GM20000 (cell line): ENCODE results near the gene LLGL1.

Experiments
- DNase-seq: peaks from one replicate; pipeline ENCODE4 v3.0.0; 2012; ENCODE audit warnings: low spot score
- CTCF ChIP-seq: IDR thresholded peaks from 2 replicates; pipeline ENCODE4 v1.5.1; 2012; ENCODE audit warnings: mild to moderate bottlenecking, control low read depth; ENCODE audit errors: extremely low read depth, missing control alignments

LLGL1 gene

GRCh38 chr17:18230288-18231141 is 5.1 kb downstream of the LLGL1 start:
- DNase-seq, result no peak

GRCh38 chr17:18231164-18231563 is 5.7 kb downstream of the LLGL1 start:
- DNase-seq, result no peak
- TF ChIP-seq CTCF, result no peak

More at GRCh38 chr17:18230288-18231141, 5.1 kb downstream of the LLGL1 start:
- TF ChIP-seq CTCF, result no peak

- no peak for DNase-seq
- TF ChIP-seq CTCF, result no peak
These were observed 8.5 kb downstream of the LLGL1 start for GRCh38 chr17:18233803-18234518.

GRCh38 chr17:18234853-18235380 is 9.5 kb downstream of the LLGL1 start:
- no peak for DNase-seq
- TF ChIP-seq CTCF, result no peak

- no peak for DNase-seq
- no peak for TF ChIP-seq CTCF
These were observed 10.4 kb downstream of the LLGL1 start for GRCh38 chr17:18235743-18236256.

GRCh38 chr17:18236494-18236893 is 11.1 kb downstream of the LLGL1 start:
- DNase-seq, result no peak
- no peak for TF ChIP-seq CTCF

- no peak for DNase-seq
- no peak for TF ChIP-seq CTCF
These were observed 12.0 kb downstream of the LLGL1 start for GRCh38 chr17:18237461-18237860.
